NK-92 treated with Interleukin-12 subunit alpha and Interleukin-12 subunit beta, amount 100 ng/mL, for 24 hours (cell line): ENCODE measurements around the gene MYL11.
"Not testable (repeated sequence)": the region's sequence is repeated elsewhere in the genome, so short reads cannot be mapped to it uniquely, and the experiment has no call there.

Experiments used
- DNase-seq: peaks from one replicate; lab custom pipeline; 2025; lab: John Stamatoyannopoulos, UW

MYL11 gene

DNA sequence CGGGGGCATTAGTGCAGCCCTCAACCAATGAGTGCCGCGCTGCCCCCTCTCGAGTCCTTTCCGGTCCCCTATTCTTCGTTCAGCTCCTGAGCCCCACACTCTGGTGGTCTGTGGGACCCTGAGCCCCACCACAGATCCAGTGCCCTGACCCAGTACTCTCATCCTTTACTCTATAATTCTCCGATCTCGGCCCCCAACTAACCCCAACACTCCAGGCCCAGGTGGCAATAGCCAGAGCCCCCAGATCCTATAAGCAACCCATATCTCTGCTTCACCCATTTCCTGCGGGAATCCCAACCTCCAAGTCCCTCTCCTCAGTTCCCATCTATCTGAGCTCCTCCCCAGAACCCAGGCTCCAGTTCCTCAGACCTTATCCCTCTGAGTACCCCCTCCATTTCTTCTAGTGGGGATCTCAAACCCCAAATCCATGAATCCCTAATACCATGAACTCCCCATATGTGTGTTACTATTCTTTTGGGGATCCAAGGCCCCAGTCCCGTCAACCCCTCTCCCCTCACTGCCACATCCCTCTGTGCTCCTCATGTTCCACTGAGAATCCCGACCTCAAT, 3.3 kb upstream of the MYL11 start:
- DNase-seq = no peak

DNA sequence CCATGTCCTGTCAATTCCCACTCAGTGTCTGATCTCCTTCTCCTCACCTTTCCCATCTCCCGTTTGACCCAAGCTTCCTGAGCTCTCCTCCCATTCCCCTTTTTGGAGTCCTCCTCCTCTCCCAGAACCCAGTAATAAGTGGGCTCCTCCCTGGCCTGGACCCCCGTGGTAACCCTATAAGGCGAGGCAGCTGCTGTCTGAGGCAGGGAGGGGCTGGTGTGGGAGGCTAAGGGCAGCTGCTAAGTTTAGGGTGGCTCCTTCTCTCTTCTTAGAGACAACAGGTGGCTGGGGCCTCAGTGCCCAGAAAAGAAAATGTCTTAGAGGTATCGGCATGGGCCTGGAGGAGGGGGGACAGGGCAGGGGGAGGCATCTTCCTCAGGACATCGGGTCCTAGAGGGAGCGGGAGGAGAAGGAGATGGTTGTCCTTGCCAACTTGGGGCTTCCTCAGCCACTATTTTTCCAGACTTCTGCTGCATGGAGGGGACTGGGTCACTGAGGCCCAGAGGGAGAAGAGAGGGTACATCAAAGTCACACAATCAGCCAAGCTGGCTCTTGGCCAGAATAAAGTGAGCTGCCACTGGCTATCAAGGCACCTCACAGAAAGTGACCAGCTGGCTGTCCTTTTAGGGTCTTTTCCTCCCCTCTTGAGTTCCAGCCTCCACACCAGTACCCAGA, 2.4 kb upstream of the MYL11 start:
- DNase-seq = no peak

DNA sequence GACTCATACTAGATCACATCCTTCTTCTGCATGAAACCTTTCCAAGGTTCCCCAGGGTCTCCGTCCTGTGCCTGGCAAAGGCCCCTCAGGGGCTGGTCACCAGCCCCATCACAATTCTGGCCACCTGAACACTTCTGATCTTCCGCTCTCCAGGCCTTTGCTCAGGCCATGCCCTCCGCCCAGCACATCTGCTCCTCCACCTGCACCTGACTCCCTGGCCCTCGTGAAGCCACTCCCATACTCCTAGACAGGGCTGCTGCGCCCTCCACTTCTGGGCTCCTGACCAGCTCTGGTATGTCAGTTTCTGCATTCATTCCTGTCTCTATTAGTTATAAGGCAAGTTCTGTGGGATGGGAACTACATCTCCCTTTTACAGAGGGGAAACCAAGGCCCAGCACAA, 1.9 kb upstream of the MYL11 start:
- no peak for DNase-seq

DNA sequence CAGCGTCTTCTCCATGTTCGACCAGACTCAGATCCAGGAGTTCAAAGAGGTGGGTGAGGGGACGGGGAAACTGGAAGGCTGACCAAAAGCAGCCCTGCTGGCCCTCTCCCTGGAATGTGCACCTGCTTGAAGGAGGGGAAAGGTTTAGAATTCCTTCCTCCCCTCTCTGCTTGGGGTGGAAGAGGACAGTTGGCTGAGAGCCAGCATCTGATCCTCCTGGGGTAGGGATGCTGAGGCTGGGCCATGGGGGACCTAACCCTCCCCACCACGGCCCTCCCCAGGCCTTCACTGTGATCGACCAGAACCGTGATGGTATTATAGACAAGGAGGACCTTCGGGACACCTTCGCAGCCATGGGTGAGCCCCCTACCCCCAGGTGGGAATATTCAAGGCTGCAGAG, 1.3 kb downstream of the MYL11 start:
- no peak for DNase-seq

DNA sequence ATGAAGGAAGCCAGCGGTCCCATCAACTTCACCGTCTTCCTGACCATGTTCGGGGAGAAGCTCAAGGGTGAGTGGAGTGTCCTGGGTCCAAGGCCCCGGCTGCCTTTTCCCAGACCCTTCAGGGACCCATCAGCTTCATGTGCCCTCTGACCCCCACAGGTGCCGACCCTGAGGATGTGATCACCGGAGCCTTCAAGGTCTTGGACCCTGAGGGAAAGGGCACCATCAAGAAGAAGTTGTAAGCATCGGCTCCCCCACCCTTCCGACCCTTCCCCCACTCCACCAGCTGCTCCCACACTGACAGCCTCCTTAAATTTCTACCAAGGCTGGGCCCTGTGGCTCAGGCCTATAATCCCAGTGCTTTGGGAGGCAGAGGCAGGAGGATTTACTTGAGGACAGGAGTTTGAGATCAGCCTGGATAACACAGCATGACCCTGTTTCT, 1.9 kb downstream of the MYL11 start:
- no peak for DNase-seq

DNA sequence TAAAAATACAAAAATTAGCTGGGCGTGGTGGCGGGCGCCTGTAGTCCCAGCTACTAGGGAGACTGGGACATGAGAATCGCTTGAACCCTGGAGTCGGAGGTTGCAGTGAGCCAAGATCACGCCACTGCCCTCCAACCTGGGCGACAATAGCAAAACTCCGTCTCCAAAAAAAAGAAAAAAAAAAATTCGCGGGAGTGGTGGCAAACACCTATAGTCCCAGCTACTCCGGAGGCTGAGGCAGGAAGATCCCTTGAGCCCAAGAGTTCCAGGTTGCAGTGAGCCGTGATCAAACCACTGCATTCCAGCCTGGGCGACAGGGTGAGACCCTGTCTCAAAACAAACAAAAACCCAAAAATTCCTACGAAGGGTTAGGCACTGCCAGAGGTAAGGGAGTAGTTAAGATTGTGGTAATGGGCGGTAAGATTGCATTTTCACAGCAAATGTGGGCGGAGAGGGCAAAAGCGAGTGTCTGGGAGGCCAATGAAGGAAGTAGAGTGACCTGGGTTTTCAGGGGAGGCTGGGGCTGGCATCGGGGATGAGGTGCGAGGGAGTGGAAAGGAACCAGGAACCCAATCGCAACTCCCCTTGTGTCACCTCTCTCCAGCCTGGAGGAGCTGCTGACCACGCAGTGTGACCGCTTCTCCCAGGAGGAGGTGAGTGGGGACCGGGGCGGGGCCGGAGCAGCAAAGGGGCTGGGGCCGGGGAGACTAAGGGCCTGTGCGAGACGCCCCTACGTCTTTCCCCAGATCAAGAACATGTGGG, 2.6 kb downstream of the MYL11 start:
- DNase-seq = no peak

DNA sequence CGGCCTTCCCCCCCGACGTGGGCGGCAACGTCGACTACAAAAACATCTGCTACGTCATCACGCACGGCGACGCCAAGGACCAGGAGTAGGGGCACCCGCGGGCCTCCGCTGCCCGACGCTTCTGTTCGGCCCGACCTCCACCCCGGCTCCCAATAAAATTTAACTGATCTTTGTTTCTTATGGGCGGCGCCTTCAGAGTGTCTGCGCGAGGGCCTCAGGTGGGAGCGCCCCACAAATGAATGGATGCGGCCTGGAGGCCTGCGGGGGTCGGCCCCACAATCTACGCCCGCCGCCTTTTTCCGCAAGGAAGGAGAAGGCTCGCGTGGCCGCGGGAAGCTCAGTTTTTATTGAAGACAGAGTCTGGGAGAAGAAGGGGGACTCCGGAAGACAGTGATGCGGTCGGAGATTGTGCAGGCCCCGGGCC, 3.2 kb downstream of the MYL11 start:
- DNase-seq = peak; percentile 80

DNA sequence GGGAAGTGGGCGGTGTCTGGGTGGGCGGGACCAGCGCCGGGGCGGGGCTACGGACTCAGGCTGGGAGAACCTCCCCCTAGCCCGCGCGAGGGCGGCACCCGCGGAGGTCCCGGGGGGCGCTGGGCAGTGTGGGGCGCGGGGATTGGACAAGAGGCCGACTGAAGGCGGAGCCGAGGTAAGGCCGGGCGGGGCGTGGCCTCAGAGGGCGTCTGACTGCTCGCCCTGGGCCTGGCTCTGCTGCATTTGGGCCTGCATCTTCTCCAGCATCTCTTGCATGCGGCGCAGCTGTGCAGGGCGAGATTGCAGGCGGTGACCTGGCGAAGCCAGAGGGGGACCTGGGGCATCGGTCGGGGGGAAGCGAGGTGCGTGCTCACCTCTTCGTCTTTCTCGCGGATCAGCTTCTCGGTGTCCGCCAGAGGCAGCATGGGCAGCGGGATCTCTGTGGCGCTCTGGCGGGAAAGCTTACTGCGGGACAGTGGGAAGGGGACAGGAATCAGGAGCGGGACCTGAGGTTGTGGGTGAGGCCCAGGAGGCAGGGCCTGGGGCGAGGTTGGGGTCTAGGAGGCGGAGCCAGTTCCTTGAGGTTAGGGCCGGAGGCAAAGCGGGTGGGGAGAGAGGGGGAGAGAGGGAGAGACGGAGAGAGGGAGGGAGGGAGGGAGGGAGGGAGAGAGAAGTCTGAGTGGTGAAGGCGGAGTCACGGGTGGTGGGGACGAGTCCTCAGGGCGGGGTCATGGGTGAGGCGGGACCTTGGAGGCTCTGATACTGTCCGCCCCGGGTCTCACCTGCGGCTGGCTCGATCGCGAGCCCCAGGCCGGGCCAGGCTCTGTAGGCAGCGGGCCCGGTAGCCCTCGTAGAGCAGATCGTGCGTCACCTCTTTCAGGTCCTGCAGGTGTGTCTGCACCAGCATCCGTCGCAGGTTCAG, 3.9 kb downstream of the MYL11 start:
- DNase-seq = peak; percentile 98

DNA sequence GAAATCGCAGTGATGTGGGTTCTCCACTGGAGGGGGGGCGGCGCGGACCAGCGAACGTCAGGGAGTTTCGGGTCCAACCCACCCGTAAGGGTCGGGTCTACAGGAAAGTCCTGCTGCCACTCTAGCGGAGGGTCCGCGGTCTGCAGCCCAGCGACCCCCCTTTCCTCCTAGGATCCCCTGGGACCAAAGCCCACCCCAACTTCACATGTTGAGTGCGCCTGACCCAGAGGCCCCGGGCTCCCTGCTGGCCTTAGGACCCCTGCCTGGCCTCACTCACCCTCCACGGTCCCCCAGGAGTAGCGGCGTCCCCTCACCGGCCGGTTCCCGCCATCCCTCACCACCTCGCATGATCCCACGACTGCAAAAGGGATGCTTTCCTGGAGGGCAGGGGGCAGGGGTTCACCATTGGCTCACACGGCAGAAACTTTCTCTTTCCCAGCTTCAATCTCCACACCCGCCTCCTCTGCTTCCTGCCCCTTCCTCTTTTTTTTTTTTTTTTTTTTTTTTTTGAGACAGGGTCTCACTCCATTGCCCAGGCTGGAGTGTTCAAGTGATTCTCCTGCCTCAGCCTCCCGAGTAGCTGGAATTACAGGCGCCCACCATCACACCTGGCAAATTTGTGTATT, 4.7 kb downstream of the MYL11 start:
- DNase-seq = no peak

DNA sequence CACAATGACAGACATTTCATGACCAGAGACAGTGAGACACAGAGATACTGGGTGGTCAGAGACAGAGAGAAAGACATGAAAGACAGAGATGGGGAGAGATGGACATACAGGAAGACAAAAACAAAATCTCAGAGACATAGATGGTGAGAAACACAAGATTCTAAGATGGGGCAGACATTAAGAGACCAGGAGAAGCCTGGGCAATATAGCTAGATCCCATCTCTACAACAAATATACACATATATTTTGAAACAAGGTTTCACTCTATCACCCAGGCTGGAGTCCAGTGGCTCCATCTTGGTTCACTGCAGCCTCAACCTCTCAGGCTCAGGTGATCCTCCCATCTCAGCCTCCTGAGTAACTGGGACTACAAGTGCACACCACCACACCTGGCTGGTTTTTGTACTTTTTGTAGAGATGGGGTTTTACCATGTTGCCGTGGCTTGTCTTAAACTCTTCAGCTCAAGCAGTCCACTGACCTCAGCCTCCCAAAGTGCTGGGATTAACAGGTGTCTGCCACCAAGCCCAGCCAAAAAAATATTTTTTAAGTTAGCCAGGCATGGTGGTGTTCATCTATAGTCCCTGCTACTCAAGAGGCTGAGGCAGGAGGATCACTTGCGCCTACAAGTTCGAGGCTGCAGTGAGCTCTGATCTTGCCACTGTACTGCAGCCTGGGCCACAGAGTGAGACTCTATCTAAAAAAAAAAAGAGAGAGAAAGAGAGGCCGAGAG, 5.6 kb downstream of the MYL11 start:
- DNase-seq = no peak

DNA sequence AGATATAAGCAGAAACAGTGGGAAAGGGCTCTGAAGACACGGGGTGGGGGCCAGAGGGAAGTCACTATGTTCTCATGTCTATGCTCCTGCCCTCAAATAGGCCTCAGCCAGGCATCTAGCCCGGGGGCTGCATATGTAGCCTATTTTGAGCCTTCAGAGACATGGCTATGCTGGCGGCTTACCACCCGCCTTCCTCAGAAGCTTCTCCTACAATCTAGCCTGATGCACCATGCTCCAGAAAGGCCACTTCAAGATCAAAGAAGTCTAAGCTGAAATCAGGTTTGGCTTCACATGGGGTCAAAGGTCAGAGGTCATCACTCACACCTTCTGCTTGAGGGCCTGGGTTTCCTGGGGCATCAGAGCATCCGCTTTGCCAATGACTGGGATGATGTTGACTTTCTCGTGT, 6.2 kb downstream of the MYL11 start:
- no peak for DNase-seq

DNA sequence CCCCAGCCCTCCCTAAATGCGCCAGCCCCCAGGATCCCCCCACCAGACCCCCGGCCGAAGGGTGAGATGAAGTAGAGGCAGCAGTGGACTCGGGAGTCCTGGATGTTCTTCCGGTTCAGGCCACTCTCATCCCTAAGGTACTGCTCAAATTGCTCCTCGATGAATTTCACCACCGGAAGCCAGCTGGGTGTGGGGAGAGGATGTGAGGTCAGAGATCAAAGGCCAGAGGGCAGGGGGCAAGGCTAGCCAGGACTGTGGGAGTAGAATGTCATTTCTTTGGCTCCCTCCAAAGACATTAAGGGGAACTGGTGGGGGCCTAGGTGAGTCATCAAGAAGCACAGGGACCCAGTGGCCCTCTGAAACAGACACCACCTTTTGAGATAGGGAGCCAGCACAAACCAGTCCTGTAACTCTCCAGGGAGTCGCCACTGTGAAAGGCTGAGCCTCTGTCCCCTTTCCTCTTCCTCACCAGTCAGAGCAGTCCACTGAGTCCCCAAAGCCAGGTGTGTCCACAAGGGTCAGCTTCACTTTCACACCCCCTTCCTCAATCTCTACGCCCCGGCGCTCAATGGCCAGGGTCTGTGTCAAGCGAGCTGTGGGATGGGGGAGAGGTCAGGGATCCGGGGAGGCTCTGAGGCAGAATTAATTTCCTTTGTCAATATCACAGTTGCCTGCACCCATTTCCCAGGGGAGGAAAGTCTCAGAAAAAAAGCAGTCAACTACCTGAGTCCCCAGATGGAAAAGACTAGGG, 6.9 kb downstream of the MYL11 start:
- peak; percentile 73 for DNase-seq

DNA sequence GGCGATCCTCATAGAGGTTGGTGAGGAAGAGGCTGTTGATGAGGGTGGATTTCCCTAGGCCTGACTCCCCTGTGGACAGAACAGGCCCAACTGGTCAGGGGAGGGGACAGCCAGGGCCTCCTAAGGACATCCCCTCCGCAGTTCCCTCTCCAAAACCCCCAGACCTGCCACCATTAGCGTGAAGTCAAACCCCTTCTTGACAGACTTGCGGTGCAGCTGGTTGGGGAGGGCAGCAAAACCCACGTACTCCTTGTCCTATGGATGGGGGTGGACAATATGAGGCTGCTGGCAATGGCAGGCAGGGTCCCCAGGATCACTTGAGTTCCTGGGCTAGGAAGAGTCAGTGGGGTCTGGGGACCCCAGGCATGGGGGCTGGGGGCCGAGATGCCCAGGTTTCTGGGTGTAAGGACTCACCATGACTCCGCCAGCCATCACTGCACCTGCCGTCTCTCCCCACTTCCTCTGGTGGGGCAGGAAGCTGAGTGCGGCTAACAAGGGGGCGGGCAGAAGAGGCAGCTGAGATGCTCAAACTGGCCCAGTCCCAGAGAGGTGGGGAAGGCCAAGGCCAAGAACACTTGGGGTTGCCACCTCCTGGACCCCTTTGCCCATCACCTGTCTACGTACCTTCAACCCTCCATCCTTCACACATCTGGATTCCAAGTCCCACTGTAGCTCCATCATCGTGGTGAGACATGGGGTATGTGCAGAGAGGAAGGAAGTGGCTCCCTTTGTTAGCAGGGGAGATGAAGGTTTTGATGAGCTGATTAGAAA, 7.7 kb downstream of the MYL11 start, which contains the start of gene SEPTIN1:
TSS of gene SEPTIN1 (minus strand) at position 451 of the 771 bp plus-strand sequence. CDS start at position 432, 19 bp downstream.
- DNase-seq = peak; percentile 74

DNA sequence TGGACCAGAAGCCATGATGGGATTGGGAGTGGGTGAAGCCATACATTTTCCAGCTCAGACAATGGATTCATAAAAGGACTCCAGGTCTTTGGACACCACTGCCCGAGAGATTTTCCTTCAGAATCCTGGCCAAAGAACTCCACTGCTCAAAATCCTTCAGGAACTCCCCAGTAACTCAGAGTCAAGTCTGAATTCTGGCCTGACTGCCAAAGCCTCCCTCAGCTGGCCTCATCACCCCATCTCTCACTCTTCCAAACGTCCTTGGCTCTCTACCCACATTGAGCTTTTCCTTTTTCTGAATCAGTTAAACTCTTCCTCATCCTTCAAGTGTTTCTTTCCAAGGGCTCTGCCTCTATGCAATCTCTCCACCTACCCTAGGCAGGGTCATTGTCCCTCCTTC, 8.9 kb downstream of the MYL11 start:
- DNase-seq = no peak

DNA sequence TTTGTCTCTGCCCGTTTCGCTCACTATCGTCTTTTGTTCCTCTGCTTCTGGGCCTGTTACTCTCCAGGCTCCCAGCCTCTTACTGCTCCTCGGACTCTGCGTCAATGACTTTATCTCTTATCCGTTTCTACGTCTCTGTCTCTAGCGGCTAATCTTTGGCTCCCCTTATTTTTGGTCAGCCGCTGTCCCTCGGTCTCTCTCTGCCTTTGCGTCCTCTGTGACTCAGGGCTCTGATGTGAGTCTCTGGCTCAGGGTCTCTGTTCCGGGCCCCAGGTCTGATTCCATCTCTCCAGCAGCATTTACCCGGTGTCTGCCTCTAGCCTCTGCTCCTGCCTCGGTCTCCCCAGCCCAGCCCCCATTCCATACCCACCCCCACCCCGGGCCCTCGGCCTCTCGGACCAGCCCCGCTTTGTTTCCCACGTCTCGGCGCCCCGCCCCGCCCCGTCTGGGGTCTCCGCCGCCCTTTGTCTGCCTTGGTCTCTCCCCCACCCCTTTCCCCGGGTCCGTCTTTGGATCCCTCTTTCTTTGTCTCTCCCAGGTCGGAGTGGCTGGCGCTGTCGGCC, 20.1 kb downstream of the MYL11 start:
- no peak for DNase-seq

DNA sequence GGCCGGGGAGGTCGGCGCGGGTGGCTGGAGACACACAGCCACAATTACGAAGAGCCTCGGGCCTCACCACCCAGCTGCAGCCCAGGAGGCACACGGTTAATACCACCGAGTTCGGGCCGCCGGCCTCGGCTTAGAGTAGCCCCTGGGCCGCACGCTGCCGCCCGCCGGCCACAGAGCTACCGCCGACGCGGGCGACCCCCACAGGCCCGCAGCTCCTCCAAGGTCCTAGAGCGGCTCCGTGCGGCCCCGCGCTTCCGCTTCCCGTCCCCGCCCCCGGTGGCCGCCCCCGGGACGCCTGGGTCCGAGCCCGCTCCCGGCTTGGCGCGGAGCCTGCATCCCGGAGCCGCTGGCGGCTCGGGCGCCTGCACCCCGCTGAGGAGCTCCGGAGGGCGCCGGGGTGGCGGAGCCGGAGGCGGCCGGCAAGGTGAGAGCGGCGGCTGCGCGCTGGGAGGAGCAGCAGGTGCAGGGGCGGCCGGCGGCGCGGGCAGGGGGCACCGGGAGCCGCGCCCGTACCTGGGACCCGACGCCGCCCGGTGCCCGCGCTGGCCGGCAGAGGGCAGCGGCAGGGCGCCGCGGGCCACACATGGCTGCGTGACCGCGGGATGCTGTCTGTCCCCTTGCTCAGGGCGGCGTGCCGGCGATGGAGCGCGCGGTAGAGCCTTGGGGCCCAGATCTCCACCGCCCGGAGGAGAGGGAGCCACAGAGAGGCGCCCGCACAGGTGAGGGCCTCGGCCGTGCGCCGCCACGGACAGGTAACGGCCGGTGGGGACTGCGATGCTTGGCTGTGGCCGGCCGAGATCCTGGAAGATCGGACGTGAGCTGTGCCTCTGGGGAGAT, 20.8 kb downstream of the MYL11 start, which contains the start of gene ZNF48:
TSS of gene ZNF48 (plus strand) at position 266 of the 837 bp plus-strand sequence. CDS start at position 641, 375 bp downstream.
- DNase-seq = peak; percentile 54

DNA sequence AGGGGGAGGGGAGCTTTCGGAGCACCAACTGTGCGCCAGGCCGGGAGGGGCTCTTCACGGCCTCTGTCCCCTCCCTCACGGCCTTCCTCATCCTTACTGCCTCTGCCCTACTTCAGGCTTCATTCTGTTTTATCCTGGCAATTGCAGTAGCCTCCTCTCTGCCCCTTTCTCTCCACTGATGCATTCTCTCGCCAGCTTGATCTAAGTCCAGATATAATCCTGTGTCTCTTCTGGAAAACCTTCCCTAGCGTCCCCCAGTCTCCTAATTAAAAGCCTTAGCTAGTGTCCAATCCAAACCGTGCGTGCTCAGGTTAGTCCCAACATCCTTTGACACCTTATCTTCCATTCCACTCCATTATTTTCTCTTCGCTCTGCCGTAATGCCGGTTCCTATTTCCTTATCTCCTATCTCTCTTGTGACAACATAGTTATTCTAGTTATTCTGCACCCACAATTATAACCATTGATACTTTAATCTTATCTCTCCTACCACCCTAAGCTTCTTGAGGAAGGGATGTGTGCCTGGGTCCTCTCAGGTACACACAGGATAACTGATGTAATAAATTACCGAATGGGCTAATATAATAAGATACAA, 21.5 kb downstream of the MYL11 start:
- DNase-seq = no peak

DNA sequence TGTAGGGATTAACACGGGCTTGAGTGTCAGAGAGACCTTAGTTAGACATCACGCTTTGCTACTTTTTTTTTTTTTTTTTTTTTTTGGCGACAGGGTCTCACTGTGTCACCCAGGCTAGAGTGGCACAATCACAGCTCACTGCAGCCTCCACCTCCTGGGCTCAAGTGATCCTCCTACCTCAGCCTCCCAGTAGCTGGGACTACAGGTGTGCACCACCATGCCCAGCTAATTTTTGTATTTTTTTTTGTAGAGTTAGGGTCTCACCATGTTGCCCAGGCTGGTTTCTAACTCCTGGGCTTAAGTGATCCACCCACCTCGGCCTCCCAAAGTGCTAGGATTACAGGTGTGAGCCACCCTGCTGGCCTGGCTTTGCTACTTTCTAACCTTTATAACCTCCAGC, 22.0 kb downstream of the MYL11 start:
- DNase-seq = not testable (repeated sequence)
